MM.1S (cell line): Measurements from ENCODE around the gene MIEF1.

Source experiments
- DNase-seq: peaks from one replicate; pipeline ENCODE4 v3.0.0-alpha.2; 2015
- H2AFZ ChIP-seq: fragments of 300-600 bp; sonication (generic); 2 replicates; pipeline ENCODE4 v1.6.0; 2016; ENCODE audit warnings: antibody characterized with exemption, low read length
- H3F3A ChIP-seq: fragments of 300-600 bp; sonication (generic); 2 replicates; pipeline ENCODE4 v1.6.1; 2016; ENCODE audit warnings: mild to moderate bottlenecking, antibody characterized with exemption, low read length, moderate library complexity, mixed read lengths; ENCODE audit not compliant: insufficient read depth
- H3K27ac ChIP-seq: fragments of 300-600 bp; sonication (generic); 2 replicates; pipeline ENCODE4 v1.5.1; 2016; ENCODE audit warnings: mild to moderate bottlenecking, low read length
- H3K27me3 ChIP-seq: fragments of 300-600 bp; sonication (generic); replicated peaks from 2 replicates; pipeline ENCODE4 v1.6.0; 2016; ENCODE audit warnings: low read length; ENCODE audit not compliant: insufficient read depth
- H3K36me3 ChIP-seq: fragments of 300-600 bp; sonication (generic); replicated peaks from 2 replicates; pipeline ENCODE4 v1.6.1; 2016; ENCODE audit warnings: mild to moderate bottlenecking, low read length, mixed read lengths; ENCODE audit not compliant: insufficient read depth
- H3K4me1 ChIP-seq: fragments of 300-600 bp; sonication (generic); 2 replicates; pipeline ENCODE4 v1.6.1; 2016; ENCODE audit warnings: low read length, mixed read lengths
- H3K4me2 ChIP-seq: fragments of 300-600 bp; sonication (generic); 2 replicates; pipeline ENCODE4 v1.6.0; 2016; ENCODE audit warnings: low read depth, low read length
- H3K4me3 ChIP-seq: fragments of 300-600 bp; sonication (generic); 2 replicates; pipeline ENCODE4 v1.5.1; 2016; ENCODE audit warnings: low read length, mixed read lengths
- H3K79me2 ChIP-seq: fragments of 300-600 bp; sonication (generic); 2 replicates; pipeline ENCODE4 v1.6.1; 2016; ENCODE audit warnings: mixed run types, low read length, mixed read lengths
- H3K9ac ChIP-seq: fragments of 300-600 bp; sonication (generic); 2 replicates; pipeline ENCODE4 v1.6.1; 2016; ENCODE audit warnings: low read length, mixed read lengths
- H3K9me2 ChIP-seq: fragments of 300-600 bp; sonication (generic); replicated peaks from 2 replicates; pipeline ENCODE4 v1.6.1; 2016; ENCODE audit warnings: mild to moderate bottlenecking, low read length, mixed read lengths; ENCODE audit not compliant: insufficient read depth
- H3K9me3 ChIP-seq: fragments of 300-600 bp; sonication (generic); replicated peaks from 2 replicates; pipeline ENCODE4 v1.6.1; 2016; ENCODE audit warnings: mild to moderate bottlenecking, low read length, mixed read lengths; ENCODE audit not compliant: insufficient read depth
- H4K20me1 ChIP-seq: fragments of 300-600 bp; sonication (generic); 2 replicates; pipeline ENCODE4 v1.6.1; 2016; ENCODE audit warnings: mild to moderate bottlenecking, low read length, moderate library complexity, mixed read lengths; ENCODE audit not compliant: insufficient read depth
- CTCF ChIP-seq: fragments of 300-600 bp; sonication (generic); IDR thresholded peaks from 2 replicates; pipeline ENCODE4 v1.5.1; 2016; ENCODE audit warnings: antibody characterized with exemption, low read length, mixed read lengths
- EZH2 ChIP-seq: fragments of 300-600 bp; sonication (generic); optimal IDR thresholded peaks from 2 replicates; pipeline ENCODE3; 2017; ENCODE audit warnings: low read depth, mild to moderate bottlenecking, antibody characterized with exemption, low read length, mixed read lengths
- EZH2phosphoT487 ChIP-seq: fragments of 300-600 bp; sonication (generic); IDR thresholded peaks from 2 replicates; pipeline ENCODE4 v1.6.1; 2018; ENCODE audit warnings: antibody characterized with exemption, low read length

MIEF1 gene

GRCh38 chr22:39567135-39567946 is 65.3 kb downstream of the MIEF1 start:
- Histone ChIP-seq H4K20me1 (no peaks in the 10 kb centered on the region), H3K9ac (no peak overlapping the region; the same call in 1 of the 2 replicates), H3K79me2 (no peaks in the 10 kb centered on the region), H3K4me1 (peaks cover 13% of the 10 kb centered on the region), H3K4me3 (no peak overlapping the region; the same call in 1 of the 2 replicates), H3K27ac (peak overlapping the region; percentile 49; the same call in 1 of the 2 replicates), H3K4me2 (peak overlapping the region; percentile 61), H2AFZ (peak overlapping the region; percentile 51), H3K9me3 (no peaks in the 10 kb centered on the region), H3K36me3 (no peaks in the 10 kb centered on the region), H3F3A (no peaks in the 10 kb centered on the region), H3K27me3 (0 out of 2 replicates have a peak, but pooled peaks cover under 1% of the 10 kb centered on the region), H3K9me2 (no peaks in the 10 kb centered on the region)
- DNase-seq = peak; percentile 88
- no peak for TF ChIP-seq CTCF
- TF ChIP-seq EZH2phosphoT487 = no peak
- TF ChIP-seq EZH2 = no peak
